GM12892 (cell line): Measurements from ENCODE around the gene CCR2.
A peak's percentile ranks its signal among the peaks of the same experiment; 100 is the strongest.

Source experiments
- DNase-seq: peaks from one replicate; pipeline ENCODE4 v3.0.0; 2011; ENCODE audit not compliant: insufficient read length
- FAIRE-seq: peaks from 2 replicates; lab custom pipeline; 2011; peaks lifted over from hg19 to GRCh38; lab: Jason Lieb, UNC
- POLR2A ChIP-seq: IDR thresholded peaks from 2 replicates; pipeline ENCODE4 v1.6.1; 2011; ENCODE audit warnings: low read depth, low read length, control low read depth
- POLR2AphosphoS5 ChIP-seq: IDR thresholded peaks from 2 replicates; pipeline ENCODE4 v1.6.1; 2011; ENCODE audit warnings: low read depth, low read length, control low read depth
- TAF1 ChIP-seq: IDR thresholded peaks from 2 replicates; pipeline ENCODE4 v1.6.1; 2011; ENCODE audit warnings: low read depth, mild to moderate bottlenecking, control low read depth, low read length, borderline replicate concordance

Gene CCR2

GRCh38 chr3:46334741-46335478 is 19.0 kb upstream of the CCR2 start:
- FAIRE-seq = peak; percentile 42
- TF ChIP-seq POLR2AphosphoS5 (no peak), TAF1 (no peak), POLR2A (no peak)
- DNase-seq = no peak

- DNase-seq (no peak), FAIRE-seq (no peak)
- TF ChIP-seq POLR2A (no peak), POLR2AphosphoS5 (no peak), TAF1 (no peak)
Measured at GRCh38 chr3:46335541-46335940, 18.4 kb upstream of the CCR2 start.

DNA sequence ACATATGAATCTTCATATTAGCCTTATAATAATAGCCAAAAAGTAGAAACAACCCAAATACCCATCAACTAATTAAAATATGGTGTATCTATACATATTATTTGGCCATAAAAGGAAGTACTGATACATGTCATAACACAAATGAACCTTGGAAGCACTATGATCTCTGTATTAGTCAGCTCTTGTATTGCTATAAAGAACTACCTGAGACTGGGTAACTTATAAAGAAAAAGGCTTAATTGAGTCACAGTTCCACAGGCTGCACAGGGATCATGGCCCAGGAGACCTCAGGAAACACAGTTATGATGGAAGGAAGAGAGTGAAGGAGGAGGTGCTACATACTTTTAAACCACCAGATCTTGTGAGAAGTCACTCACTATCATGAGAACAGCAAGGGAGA is 16.0 kb upstream of the CCR2 start:
- TF ChIP-seq POLR2A (no peak), POLR2AphosphoS5 (no peak), TAF1 (no peak)
- no peak for DNase-seq
- FAIRE-seq = no peak

- FAIRE-seq (no peak), DNase-seq (no peak)
- TF ChIP-seq POLR2AphosphoS5 = no peak
- no peak for TF ChIP-seq TAF1
Measured at GRCh38 chr3:46338840-46339239, 15.1 kb upstream of the CCR2 start.

DNA sequence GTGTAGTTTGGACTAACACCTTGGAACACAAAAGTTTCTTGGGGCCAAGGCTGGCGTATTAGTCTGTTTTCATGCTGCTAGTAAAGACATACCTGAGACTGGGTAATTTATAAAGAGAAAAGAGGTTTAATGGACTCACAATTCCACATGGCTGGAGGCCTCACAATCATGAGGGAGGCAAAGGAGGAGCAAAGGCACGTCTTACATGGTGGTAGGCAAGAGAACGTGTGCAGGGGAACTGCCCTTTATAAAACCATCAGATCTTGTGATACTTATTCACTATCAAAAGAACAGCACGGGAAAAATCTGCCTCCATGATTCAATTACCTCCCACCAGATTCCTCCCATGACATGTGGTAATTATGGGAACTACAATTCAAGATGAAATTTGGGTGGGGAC is 9.4 kb upstream of the CCR2 start:
- DNase-seq (no peak), FAIRE-seq (no peak)
- TF ChIP-seq TAF1 = no peak
- no peak for TF ChIP-seq POLR2A
- no peak for TF ChIP-seq POLR2AphosphoS5

- FAIRE-seq (peak; percentile 81), DNase-seq (no peak)
- TF ChIP-seq POLR2A = no peak
- TF ChIP-seq TAF1 = no peak
- TF ChIP-seq POLR2AphosphoS5 = no peak
Measured at GRCh38 chr3:46348823-46349482, 5.0 kb upstream of the CCR2 start.

DNA sequence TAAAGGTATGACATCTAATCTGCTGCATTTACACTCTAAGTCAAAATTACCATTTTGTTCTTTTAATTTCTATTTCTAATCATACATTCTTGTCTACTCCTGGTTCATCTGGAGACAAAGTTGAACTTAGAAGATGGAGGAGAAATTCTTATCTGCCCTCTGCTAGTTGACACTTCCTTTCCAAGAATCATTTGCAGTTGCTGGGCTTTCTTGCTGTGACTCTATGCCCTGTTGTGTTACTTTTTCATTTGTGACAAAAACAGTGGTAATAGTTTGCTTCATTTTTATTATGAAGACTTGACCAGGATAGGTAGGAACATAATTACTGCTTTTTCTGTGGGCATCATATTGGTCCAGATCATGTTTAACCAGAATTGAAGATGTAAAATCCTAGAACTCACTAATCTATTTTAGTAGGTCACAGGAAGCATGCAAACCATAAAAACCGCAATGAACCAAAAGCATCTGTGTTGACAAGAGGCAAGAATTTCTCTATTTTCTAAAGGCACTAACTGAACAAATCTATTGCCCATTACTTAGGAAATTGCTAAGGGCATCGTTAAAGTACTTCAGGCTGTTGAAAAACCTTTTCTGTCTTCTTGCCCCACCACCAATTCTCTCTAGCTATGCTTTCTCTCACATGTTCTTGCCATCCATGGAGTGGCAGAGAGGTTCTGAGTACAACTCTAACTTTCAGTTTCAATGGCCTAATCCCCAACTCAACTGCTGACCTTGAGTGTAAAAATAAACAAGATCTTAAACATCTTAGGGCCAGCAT is 4.2 kb upstream of the CCR2 start:
- TF ChIP-seq POLR2AphosphoS5 (no peak), TAF1 (no peak)
- DNase-seq (no peak), FAIRE-seq (no peak)

GRCh38 chr3:46350262-46350565 is 3.7 kb upstream of the CCR2 start:
- FAIRE-seq (peak; percentile 92), DNase-seq (no peak)
- TF ChIP-seq POLR2AphosphoS5 (no peak), TAF1 (no peak), POLR2A (no peak)

DNA sequence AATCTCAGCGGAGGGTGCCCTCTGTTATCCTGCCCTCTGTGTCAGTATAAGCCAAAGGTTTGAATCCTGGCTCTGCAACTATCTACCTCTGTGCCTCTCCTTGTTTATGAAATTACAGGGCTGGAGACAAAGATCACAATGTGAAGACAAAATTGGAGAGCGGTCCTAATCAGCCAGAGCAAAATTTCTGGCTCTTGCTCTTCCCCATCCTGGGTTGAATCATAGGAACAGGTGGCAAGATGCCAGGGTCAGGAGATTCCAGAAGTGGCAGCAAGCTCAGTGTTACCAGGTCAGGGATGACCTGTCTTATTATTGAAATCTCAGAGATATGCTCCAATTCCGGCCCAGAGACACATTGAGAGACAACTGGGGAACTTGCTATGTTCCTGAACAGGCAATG is 2.3 kb upstream of the CCR2 start:
- no peak for TF ChIP-seq POLR2A
- TF ChIP-seq POLR2AphosphoS5 = no peak
- TF ChIP-seq TAF1 = no peak
- FAIRE-seq (no peak), DNase-seq (no peak)

DNA sequence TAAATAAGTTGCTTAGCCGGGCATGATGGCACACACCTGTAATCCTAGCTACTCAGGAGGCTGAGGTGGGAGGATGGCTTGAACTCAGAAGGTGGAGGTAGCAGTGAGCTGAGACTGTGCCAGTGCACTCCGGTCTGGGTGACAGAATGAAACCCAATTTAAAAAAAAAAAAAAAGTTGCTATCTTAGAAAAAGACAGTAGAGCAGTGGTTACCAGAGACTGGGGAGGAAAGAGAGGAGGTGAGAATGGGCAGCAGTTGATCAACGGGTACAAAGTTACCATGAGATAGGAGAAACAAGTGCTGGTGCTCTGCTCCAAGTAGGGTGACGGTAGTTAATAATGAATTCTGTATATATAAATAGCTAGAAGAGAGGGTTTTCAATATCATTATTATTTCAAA is 821 bp upstream of the CCR2 start:
- FAIRE-seq (no peak), DNase-seq (no peak)
- TF ChIP-seq POLR2A = no peak
- no peak for TF ChIP-seq POLR2AphosphoS5
- no peak for TF ChIP-seq TAF1

GRCh38 chr3:46354478-46354877 is 567 bp downstream of the CCR2 start:
- FAIRE-seq (no peak), DNase-seq (no peak)
- TF ChIP-seq POLR2AphosphoS5 = no peak
- no peak for TF ChIP-seq POLR2A
- no peak for TF ChIP-seq TAF1

GRCh38 chr3:46354984-46355383 is 1.1 kb downstream of the CCR2 start:
- TF ChIP-seq POLR2AphosphoS5 (no peak), TAF1 (no peak), POLR2A (no peak)
- DNase-seq = no peak
- FAIRE-seq = no peak

- TF ChIP-seq POLR2A = no peak
- no peak for TF ChIP-seq TAF1
- DNase-seq = no peak
- no peak for FAIRE-seq
Measured at GRCh38 chr3:46356276-46356675, 2.4 kb downstream of the CCR2 start.
